Prostate gland (tissue), 2 donors: ENCODE measurements around the gene SERAC1. TPM values are rescaled to one million over a fixed set of nuclear protein-coding genes. Genes with fewer than 3 reads are reported as not detected.

Source experiments
- DNase-seq: peaks from one replicate; pipeline ENCODE4 v3.0.0-alpha.2; 2019; ENCODE audit warnings: low spot score
- H3K27ac ChIP-seq, 2 donors: fragments of 200-600 bp; sonication (generic); 2 replicates each; pipeline ENCODE4 v1.5.1; 2017 to 2019
- H3K27me3 ChIP-seq: fragments of 200-600 bp; sonication (generic); replicated peaks from 2 replicates; pipeline ENCODE4 v1.5.1; 2019; ENCODE audit not compliant: insufficient read depth
- H3K36me3 ChIP-seq, 2 donors: fragments of 200-600 bp; sonication (generic); 1 replicate in 1 of 2; 2 replicates in 1 of 2; pipeline versions ENCODE4 v1.5.1 to v1.8.1; 2017 to 2019
- H3K4me1 ChIP-seq: fragments of 200-600 bp; sonication (generic); replicated peaks from 2 replicates; pipeline ENCODE4 v1.5.1; 2019
- H3K4me3 ChIP-seq, 2 donors: fragments of 200-600 bp; sonication (generic); 2 replicates each; pipeline ENCODE4 v1.5.1; 2017 to 2019
- H3K9me3 ChIP-seq: fragments of 200-600 bp; sonication (generic); 2 replicates; pipeline ENCODE4 v1.5.1; 2017
- POLR2A ChIP-seq: fragments of 450-650 bp; IDR thresholded peaks from one replicate; pipeline ENCODE4 v1.6.1; 2016; ENCODE audit warnings: antibody characterized with exemption, mild to moderate bottlenecking
- POLR2AphosphoS5 ChIP-seq: sonication (generic); formaldehyde crosslinking; IDR thresholded peaks from one replicate; pipeline ENCODE4 v1.6.1; 2017; ENCODE audit warnings: antibody characterized with exemption
- WGBS: methylation state at CpG from one replicate; pipeline ENCODE4 v1.1.5; 2018; 5-methylcytosine and 5-hydroxymethylcytosine counted together
- intact Hi-C: fragments of 100-400 bp; cut with DNase I; formaldehyde crosslinking; loops from one replicate; pipeline ENCODE4 v1.14.2; 2022
- total RNA-seq, 2 donors: library from RNA; depleted of rRNA; stranded (reverse); fragments of >200 nt; gene quantifications; one replicate each; pipeline ENCODE4 v1.1.0, GENCODE V29; 2016
- TF ChIP-seq, protein P1 (sequence below), 4 experiments: fragments of 200-600 bp in 2 of 4; fragments of 450-650 bp in 2 of 4; sonication (generic) in 2 of 4; IDR thresholded peaks; 1 replicate in 3 of 4; 2 replicates in 1 of 4; pipeline ENCODE4 v1.5.1; 2016 to 2019; ENCODE audit warnings: antibody characterized with exemption in 4 of 4, mild to moderate bottlenecking in 2 of 4, moderate library complexity in 2 of 4

The SERAC1 gene
- total RNA-seq, 2 donors from 2014 or later: 6.5 to 8.2 TPM

DNA sequence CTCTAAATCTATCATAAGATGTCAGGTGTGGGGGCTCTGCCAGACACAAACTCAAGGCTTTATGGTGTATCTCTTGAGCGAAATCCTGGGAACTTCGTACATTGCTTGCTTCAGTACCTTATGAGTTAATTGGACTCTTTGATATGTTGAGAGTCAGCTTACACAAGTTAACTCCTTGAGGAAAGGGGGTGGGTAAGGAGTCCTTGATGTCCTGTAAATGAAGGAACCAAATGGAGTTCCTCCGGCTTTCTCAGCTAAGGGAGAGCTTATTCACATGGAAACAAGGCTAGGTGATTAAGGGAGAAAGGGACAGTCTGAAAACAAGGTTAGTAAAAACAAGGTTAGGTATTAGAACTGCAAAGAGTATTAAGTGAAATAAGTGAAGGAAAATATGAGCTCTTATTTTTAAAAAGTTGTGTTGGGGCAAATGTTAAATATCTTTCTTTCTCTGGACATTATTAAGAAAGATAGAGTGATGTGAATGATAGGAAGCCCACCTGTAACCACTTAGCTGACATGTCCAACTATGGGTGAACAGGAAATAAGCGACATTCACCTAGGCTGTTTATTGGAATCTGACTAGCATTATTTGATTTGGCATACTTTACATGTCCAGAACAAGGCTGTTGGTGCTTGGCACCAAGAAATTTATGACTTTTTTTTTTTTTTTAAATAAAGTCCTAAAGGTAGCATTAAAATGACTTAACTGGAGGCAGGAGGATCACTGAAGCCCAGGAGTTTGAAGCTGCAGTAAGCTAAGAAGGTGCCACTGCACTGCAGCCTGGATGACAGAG, 26.6 kb upstream of the SERAC1 start:
- H3K4me3 ChIP-seq: no peak overlapping the region
- H3K4me1 ChIP-seq: no peaks in the 10 kb centered on the region
- TF ChIP-seq, protein P1, sequence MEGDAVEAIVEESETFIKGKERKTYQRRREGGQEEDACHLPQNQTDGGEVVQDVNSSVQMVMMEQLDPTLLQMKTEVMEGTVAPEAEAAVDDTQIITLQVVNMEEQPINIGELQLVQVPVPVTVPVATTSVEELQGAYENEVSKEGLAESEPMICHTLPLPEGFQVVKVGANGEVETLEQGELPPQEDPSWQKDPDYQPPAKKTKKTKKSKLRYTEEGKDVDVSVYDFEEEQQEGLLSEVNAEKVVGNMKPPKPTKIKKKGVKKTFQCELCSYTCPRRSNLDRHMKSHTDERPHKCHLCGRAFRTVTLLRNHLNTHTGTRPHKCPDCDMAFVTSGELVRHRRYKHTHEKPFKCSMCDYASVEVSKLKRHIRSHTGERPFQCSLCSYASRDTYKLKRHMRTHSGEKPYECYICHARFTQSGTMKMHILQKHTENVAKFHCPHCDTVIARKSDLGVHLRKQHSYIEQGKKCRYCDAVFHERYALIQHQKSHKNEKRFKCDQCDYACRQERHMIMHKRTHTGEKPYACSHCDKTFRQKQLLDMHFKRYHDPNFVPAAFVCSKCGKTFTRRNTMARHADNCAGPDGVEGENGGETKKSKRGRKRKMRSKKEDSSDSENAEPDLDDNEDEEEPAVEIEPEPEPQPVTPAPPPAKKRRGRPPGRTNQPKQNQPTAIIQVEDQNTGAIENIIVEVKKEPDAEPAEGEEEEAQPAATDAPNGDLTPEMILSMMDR (IDR thresholded peaks at IDR 0.05): no peak
- TF ChIP-seq POLR2AphosphoS5: peak; percentile 26
- no peaks in the 10 kb centered on the region for H3K9me3 ChIP-seq
- WGBS: 72% methylated on average over 4 of the region's 4 CpGs
- no peak for DNase-seq
- peak overlapping the region in 1 of 2 donors; percentile 5 for H3K27ac ChIP-seq
- intact Hi-C loops: no loop called here
- no peaks in the 10 kb centered on the region for H3K27me3 ChIP-seq
- no peaks in the 10 kb centered on the region for H3K36me3 ChIP-seq

DNA sequence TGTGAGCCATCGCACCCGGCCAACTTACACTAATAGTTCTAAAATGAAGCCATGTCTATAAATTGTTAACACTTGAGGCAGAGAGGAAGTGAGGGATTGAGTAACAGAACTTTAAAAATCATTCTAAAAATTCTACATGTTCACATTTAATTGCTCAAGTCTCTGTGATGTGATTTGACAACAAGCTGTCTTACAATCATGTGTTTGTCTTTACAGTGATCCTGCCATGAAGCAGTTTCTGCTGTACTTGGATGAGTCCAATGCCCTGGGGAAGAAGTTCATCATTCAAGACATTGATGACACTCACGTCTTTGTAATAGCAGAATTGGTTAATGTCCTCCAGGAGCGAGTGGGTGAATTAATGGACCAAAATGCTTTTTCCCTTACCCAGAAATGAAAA, 23.7 kb upstream of the SERAC1 start:
- TF ChIP-seq POLR2AphosphoS5 (no peak), POLR2A (no peak)
- TF ChIP-seq, protein P1 (IDR thresholded peaks at IDR 0.05): no peak
- no peaks in the 10 kb centered on the region for H3K4me1 ChIP-seq
- no peaks in the 10 kb centered on the region for H3K27me3 ChIP-seq
- no peaks in the 10 kb centered on the region for H3K9me3 ChIP-seq
- 94% methylated on average over 4 of the region's 4 CpGs for WGBS
- no peak overlapping the region for H3K4me3 ChIP-seq
- no peak overlapping the region for H3K27ac ChIP-seq
- H3K36me3 ChIP-seq: no peaks in the 10 kb centered on the region
- no peak for DNase-seq
- intact Hi-C loops: no loop called here

DNA sequence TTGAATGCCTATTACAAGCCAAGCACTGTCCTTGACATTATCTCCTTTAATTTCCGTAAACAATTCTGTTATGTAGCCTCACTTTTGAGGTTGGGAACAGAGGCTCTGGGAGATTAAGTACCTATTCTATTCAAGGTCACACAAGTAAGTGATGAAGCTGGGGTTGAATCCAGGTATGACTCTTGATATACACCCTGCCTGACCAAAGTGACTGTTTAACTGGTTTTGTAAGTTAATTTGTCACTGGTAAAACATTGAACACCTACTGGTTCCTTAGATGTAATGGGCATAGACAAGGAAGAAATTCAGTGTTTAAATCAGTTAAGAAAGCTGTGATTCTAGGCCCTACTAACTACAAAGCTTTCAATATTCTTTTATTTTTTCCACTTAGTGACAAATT, 23.0 kb upstream of the SERAC1 start:
- H3K9me3 ChIP-seq: no peaks in the 10 kb centered on the region
- no peaks in the 10 kb centered on the region for H3K36me3 ChIP-seq
- H3K27me3 ChIP-seq: no peaks in the 10 kb centered on the region
- H3K27ac ChIP-seq: no peak overlapping the region
- TF ChIP-seq, protein P1 (IDR thresholded peaks at IDR 0.05): no peak
- TF ChIP-seq POLR2A (no peak), POLR2AphosphoS5 (no peak)
- no peak overlapping the region for H3K4me3 ChIP-seq
- DNase-seq: no peak
- intact Hi-C loops: no loop called here
- 84% methylated on average over 1 of the region's 1 CpG for WGBS
- no peaks in the 10 kb centered on the region for H3K4me1 ChIP-seq

DNA sequence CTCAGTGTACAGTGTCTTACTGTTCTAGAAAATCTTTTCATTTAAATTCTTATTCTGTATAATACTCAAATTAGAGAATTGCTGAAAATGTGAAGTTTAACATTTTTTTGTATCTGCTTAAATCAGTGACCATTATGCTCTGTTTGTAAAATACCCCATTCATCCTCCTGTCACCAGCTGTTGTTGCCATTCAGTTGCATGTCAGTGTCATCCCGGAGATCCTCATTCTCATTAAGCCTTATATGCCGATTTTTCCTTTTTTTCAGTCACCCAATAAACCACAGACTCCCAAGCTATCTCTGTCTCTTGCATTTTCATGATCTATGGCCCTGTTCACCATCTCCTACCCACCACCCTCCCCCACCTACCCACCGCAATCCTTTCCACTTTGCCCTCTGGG, 20.5 kb upstream of the SERAC1 start:
- intact Hi-C loops: no loop called here
- no peaks in the 10 kb centered on the region for H3K36me3 ChIP-seq
- WGBS: 96% methylated on average over 3 of the region's 3 CpGs

DNA sequence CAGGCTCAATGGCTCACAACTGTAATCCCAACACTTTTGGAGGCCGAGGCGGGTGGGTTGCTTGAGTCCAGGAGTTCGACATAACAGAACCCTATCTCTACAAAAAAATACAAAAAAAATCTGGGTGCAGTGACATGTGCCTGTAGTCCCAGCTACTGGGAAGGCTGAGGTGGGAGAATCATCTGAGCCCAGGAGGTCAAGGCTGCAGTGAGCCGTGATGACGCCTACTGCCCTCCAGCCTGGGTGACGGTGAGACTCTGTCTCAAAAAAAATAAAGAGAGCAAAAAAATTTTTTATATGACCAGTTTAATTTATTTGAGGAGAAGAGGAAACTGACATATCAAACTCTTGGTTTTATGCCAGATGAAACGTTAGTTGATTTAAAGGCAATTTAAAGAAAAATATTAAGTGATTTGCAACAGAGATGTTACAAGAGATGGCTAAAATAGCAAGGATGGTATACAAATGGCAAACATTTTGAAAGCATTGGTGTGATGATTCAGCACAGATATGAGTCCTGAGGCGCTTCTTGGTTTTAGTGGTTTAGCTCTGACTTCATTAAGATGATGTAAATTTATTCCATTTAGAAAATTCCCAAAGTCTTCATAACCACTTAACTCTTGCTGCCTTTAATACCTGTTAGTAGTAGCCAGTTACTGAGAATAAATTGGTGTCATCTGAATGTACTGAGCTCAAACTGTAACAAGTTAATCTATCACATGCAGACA, 17.8 kb upstream of the SERAC1 start:
- H3K4me1 ChIP-seq: no peaks in the 10 kb centered on the region
- no peak overlapping the region for H3K27ac ChIP-seq
- intact Hi-C loops: no loop called here
- DNase-seq: no peak
- no peaks in the 10 kb centered on the region for H3K9me3 ChIP-seq
- TF ChIP-seq POLR2AphosphoS5: no peak
- TF ChIP-seq, protein P1 (IDR thresholded peaks at IDR 0.05): no peak
- TF ChIP-seq POLR2A: no peak
- H3K27me3 ChIP-seq: no peaks in the 10 kb centered on the region
- H3K36me3 ChIP-seq: no peaks in the 10 kb centered on the region
- 83% methylated on average over 8 of the region's 8 CpGs for WGBS
- H3K4me3 ChIP-seq: no peak overlapping the region

More for the DNA sequence above, 20.5 kb upstream of the SERAC1 start:
- TF ChIP-seq POLR2A (no peak), POLR2AphosphoS5 (no peak)
- no peaks in the 10 kb centered on the region for H3K27me3 ChIP-seq
- H3K4me3 ChIP-seq: no peak overlapping the region
- DNase-seq: no peak
- H3K4me1 ChIP-seq: no peaks in the 10 kb centered on the region
- no peaks in the 10 kb centered on the region for H3K9me3 ChIP-seq
- no peak overlapping the region for H3K27ac ChIP-seq
